H7 (cell line): ENCODE results near the gene NFATC2. TPM values are rescaled to one million over a fixed set of nuclear protein-coding genes. Genes with fewer than 3 reads are reported as not detected.
A peak's percentile ranks its signal among the peaks of the same experiment; 100 is the strongest.

Experiments
- DNase-seq: peaks from one replicate; pipeline ENCODE4 v3.0.0; 2012
- H3K27me3 ChIP-seq: 2 replicates; pipeline ENCODE4 v1.6.0; 2011; ENCODE audit warnings: mild to moderate bottlenecking, low read length; ENCODE audit not compliant: control insufficient read depth, insufficient read depth
- H3K36me3 ChIP-seq: replicated peaks from 2 replicates; pipeline ENCODE4 v1.5.1; 2011; ENCODE audit warnings: low read length; ENCODE audit not compliant: control insufficient read depth, insufficient read depth
- H3K4me3 ChIP-seq: 2 replicates; pipeline ENCODE4 v1.5.1; 2011; ENCODE audit warnings: low read depth, mild to moderate bottlenecking, control low read depth, low read length, moderate library complexity; ENCODE audit not compliant: insufficient read depth
- total RNA-seq: library from RNA; depleted of rRNA; stranded (reverse); fragments of >200 nt; shearing (Covaris generic); gene quantifications from 2 replicates; pipeline ENCODE4 v1.2.3, GENCODE V29; 2014

The NFATC2 gene
- total RNA-seq, 1 experiment from 2014 or later = 0.28 TPM

DNA sequence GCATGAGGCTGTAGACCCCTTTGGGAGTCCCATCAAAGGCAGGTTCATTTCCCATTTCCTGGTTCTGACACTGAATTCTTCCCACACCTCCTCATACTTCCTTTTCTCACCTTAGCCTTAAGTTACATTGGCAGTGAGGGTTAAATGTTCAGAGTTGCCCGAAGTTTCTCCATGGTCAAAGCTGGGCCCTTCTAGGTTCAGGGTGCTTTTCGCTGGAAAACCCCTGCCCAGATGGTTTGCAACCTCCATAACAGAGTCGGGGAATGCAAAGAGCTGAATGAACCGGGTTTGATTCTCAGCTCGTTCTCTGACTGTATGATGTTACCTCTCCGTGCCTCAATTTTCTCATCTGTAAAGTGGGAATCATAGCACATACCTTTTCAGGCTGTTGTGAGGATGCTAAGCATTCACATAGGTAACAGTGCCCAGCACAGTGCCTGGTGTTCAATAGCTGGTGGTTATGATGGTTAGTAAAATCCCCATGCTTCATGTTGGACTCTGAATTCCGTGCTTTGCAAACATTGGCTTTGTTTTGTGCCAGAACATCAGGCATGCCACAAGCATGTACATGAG, 149.8 kb downstream of the NFATC2 start:
- Histone ChIP-seq H3K36me3 (no peaks in the 10 kb centered on the region), H3K27me3 (no peaks in the 10 kb centered on the region), H3K4me3 (no peak overlapping the region)
- no peak for DNase-seq

DNA sequence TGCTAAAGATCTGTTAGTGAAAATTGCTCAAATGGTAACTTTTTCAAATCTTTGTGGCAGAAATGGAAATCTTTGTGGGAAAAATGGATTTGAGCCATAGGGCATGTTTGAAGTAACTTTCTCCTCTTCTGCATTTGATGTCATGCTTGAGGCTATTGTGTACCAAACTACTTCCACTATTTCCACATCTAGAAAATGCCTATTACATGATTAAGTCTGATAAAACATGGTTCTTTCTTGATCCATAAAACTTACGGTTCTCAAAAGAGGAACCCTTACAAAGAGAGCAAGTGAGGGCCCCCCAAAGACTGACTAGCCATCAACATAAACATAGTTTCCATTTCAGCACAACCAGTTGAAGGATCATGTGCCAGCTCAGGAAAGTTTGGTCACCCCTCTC, 150.6 kb downstream of the NFATC2 start:
- Histone ChIP-seq H3K27me3 (no peaks in the 10 kb centered on the region), H3K4me3 (no peak overlapping the region), H3K36me3 (no peaks in the 10 kb centered on the region)
- DNase-seq = no peak

DNA sequence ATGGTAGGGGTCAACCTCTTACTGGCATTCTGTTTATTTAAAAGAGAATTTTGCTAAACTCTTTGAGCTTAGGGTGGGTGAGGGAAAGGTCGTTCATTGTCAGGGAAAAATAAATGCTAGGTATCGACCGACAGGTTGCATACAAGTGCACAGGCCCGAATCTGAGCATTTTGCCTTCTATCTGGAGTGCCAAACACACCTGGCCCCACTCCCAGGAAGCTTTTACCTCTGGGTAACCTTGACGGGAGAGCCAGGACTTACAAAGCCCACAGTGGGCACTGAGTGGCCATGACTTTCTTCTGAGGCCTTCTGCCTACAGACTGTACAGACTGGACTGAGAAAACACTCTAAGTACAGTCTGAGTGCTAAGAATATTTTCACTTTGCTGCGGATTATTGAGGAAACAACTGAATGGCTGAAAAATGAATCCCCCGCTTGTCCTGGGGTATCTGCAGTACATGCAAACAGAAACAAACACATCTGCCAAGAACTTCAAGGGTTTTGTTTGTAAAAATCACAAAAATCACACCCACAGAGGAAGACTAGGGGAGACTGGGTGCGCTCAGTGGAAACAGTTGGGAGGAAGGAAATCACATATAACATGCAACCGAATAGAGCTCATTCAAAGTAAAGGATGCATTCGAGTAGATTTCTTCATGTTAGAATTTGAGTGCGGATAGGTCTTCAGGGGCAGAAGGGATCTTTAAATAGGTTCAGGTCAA, 152.8 kb downstream of the NFATC2 start:
- DNase-seq = no peak
- Histone ChIP-seq H3K4me3 (no peak overlapping the region), H3K36me3 (no peaks in the 10 kb centered on the region), H3K27me3 (no peaks in the 10 kb centered on the region)

DNA sequence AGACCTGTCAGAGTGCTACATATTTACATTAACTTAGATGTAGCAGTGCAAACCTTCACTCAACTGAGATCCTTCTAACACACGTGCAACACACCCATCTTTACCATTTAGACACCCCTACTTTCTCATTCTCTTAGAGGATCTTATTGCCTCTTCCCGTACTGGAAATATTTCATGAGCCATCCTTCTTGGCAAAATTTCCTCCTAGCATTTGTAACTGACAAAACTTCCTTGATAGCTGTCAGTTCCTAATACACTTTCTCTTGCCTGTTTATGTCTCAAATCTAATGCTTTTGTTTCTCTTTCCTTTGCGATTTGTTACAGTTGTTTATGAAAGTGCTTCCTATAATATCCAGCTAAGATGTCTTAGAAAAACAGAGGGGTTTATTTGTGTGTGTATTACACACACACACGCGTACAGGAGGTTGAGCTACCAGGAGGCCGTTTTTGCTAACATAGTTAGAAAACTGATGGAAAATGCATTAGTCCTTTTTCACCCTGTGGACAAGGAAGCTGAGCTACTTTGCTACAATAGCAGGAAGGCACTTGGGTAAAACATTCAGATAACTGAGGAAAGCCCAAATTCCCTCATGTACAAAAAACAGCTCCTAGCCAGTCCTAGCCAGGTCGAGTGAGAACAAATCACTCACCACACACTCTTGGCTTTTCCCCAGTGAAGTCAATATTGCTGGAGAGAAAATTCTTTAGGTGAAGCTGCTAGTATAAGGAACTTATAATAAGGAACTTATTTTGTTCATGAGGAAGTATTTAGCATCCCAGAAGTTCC, 153.6 kb downstream of the NFATC2 start:
- Histone ChIP-seq H3K27me3 (no peaks in the 10 kb centered on the region), H3K4me3 (no peak overlapping the region), H3K36me3 (no peaks in the 10 kb centered on the region)
- DNase-seq = no peak

DNA sequence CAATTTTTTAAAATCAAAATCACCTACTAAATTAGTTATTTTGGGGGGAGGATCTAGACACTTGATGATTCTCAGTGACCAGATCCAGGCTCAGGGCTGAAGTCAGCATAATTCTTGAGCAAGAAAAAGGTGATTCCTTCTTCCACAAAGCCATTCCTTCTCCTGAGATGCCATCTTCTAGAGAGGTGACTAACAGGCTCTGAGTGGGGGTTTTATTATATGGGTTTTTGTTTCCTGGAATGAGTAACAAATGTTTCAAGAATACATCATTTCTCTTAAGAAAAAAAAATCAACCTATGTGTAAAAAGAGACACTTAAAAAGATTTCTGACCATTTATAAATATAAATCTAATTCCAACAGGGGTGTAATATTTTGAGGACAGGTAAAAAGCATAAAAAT, 154.3 kb downstream of the NFATC2 start:
- Histone ChIP-seq H3K36me3 (no peaks in the 10 kb centered on the region), H3K4me3 (no peak overlapping the region), H3K27me3 (no peaks in the 10 kb centered on the region)
- DNase-seq = no peak

DNA sequence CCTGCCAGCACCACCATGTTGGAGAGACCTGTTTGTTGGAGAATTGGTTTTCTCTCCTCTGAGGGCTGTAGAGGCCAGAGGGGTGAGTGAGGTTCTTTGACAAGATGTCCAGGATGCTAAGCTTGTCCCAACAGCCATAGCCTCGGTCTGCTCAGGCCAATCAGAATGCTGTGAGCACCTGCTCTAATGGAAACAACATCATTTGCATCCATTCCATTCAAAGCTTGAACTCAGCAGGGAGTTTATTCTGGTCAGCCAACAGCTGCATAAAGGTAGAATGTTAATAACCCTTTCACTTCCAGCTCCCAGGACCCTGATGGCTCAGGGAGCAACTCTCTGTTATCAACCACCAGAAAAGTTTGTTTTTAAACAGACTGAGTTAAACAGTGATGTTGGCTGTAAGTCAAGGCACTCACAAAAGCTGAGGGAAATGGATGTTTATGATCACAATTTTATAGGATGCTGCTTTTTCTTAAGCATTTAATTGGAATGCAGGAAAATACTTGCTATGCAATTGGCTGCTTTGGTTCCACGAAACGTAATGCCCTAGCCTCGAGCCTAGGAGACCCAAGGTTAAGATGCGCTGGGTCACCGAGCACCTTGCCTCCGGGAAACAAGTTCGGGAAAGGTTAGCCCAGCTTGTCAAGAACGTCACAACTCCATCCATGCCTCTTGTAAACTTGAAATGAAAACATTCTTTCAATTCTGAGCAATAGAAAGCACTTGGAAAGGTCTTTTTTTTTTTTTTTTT, 155.2 kb downstream of the NFATC2 start:
- DNase-seq = peak; percentile 71

DNA sequence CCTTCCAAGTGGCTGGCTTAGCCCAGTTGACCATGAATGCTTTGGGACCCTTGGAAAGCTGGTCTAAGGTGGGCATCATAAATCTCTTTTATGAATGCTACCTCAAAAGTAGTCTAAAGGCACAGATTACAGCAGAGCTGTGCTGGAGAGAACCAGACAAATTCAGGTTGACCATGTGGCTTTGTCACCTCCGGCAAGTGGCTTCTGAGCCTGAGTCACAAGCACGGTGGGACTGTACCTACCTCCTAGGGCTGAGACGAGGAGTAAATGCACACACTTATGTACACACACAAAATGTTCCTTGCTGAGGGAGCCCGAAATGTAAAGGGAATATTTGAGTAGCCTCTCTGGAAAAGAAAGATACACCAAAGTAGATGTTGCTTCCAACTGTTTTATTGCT, 155.9 kb downstream of the NFATC2 start:
- Histone ChIP-seq H3K36me3 (no peaks in the 10 kb centered on the region), H3K4me3 (no peak overlapping the region), H3K27me3 (no peaks in the 10 kb centered on the region)
- no peak for DNase-seq

More for the DNA sequence above, 155.2 kb downstream of the NFATC2 start:
- no peaks in the 10 kb centered on the region for H3K27me3 ChIP-seq
- no peak overlapping the region for H3K4me3 ChIP-seq
- H3K36me3 ChIP-seq = no peaks in the 10 kb centered on the region

DNA sequence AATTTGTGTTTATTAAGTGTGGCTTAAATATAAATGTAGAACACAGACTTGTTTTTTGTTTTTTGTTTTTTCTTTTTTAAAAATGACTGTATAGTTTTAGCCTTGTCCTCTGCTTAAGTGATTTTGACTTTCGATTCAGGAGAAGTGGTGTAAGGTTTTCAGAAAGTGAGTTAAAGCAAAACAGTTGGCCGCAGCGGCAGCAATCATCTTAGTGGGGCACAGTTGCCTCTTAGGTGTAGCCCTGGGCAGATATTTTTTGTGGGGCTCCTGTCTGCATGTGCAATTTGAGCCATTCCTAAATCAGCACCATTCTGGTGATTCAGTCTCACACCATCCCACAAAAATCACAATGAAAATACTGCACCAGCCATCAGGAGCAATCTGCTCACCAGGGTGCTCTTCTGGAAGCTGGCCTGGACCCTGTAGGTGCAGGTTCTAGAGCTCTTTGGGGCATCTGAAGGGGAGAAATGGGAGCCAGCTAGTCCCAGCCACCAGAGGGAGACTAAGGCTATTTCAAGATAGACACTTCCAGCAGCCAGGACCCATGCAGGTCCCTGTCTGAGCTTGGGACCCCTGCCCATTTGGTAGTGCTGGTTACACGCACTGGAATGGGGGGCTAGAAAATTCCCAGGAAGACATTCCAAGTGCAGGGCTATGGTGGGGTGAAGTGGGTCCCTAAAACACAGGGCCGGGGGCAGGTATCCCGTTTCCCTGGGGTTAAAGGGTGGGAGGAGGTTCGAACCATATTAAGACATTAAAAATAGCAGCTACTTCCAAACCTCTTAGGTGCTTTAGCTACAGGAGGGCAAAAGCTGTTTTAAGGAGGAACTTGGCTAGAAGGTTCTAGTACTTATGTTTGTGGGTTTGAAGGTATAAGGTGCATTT, 156.6 kb downstream of the NFATC2 start:
- Histone ChIP-seq H3K27me3 (no peaks in the 10 kb centered on the region), H3K4me3 (no peak overlapping the region), H3K36me3 (no peaks in the 10 kb centered on the region)
- peak; percentile 77 for DNase-seq

DNA sequence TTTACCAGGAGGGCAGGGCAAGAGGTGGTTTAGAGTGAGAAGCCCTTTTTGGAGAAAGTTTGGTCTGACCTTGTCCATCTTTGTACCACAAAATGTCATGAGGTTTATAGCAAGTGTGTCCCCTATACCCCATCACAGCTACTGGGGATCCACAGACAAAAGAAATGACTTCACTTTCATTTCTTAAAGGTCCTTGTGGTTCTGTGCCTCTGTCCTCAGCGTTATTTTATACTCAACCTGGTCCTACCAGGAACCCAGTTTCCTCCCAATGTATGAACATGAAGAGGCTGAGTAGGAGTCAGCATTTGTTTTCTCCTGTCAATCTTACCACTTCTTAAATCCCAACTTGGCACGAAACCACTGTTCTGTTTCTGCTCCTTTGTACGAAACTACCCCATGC, 157.6 kb downstream of the NFATC2 start:
- no peaks in the 10 kb centered on the region for H3K27me3 ChIP-seq
- no peaks in the 10 kb centered on the region for H3K36me3 ChIP-seq
- no peak overlapping the region for H3K4me3 ChIP-seq
- DNase-seq = no peak

DNA sequence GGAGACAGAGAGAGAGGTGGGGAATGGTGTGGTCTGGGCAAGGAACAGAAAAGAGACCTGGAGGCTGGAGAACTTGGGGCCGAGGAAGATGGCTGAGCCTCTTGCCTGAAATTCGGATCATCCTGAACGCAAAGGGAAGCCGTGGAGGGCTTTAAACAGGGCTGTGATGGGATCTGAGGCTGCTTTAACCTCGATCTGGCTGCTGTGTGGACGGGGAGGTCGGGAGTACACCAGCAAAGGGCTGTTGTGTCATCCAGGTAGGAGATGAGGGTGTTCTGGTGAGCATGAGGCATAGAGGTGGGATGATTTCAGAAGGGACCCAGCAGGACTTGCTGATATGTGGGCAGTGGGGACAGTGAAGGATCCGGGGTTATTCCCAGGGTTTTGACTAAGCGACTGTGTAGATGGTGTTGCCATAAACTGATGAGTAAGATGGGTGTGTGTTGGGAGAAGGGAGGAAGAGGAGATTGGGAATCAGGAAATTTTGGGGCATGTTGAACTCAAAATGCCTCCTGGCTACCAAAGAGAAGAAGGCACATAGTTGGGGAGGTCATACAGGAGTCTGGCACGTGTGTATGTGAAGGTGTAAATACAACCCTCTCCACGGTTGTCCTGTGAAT, 158.5 kb downstream of the NFATC2 start:
- Histone ChIP-seq H3K4me3 (no peak overlapping the region), H3K27me3 (no peaks in the 10 kb centered on the region), H3K36me3 (no peaks in the 10 kb centered on the region)
- no peak for DNase-seq

DNA sequence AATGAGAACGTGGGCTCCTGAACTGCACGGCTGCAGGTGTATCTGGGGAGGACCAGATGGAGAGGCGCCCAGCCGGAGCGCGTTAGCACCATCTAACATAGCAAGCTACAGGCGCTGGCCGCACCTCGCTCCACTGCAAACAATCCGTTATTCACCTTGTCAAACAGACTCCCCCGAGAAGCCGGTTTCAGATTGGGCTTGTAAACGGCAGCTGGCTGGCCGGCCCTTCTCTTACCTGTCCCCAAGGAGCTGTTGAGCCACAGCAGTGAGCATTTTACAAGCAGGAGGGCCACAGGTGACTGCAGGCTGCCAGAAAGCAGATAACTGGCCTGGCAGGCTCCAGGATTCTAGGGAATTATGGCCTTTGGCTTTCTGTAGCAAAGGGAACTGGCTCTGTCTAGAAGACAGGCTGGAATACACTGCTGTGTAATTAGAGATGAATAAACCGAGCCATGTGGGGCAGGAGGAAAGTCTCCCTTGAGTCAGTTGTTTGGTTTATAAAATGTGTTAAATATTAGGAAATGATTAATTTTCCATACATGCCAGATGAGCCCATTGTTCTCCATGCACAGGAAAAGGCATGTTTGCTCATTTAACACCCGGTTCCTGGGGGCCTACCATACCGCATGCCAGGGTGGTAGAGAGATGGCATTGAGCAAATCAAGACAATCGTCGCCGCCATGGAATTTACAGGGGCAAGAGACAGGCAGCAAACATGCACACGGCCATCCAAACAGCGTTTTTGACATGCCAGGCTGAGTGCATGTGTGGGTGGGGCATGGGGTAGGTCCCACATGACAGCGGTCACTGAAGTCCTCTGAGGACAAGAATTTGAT, 159.3 kb downstream of the NFATC2 start:
- DNase-seq = no peak
- no peak overlapping the region for H3K4me3 ChIP-seq
- no peaks in the 10 kb centered on the region for H3K27me3 ChIP-seq
- no peaks in the 10 kb centered on the region for H3K36me3 ChIP-seq

DNA sequence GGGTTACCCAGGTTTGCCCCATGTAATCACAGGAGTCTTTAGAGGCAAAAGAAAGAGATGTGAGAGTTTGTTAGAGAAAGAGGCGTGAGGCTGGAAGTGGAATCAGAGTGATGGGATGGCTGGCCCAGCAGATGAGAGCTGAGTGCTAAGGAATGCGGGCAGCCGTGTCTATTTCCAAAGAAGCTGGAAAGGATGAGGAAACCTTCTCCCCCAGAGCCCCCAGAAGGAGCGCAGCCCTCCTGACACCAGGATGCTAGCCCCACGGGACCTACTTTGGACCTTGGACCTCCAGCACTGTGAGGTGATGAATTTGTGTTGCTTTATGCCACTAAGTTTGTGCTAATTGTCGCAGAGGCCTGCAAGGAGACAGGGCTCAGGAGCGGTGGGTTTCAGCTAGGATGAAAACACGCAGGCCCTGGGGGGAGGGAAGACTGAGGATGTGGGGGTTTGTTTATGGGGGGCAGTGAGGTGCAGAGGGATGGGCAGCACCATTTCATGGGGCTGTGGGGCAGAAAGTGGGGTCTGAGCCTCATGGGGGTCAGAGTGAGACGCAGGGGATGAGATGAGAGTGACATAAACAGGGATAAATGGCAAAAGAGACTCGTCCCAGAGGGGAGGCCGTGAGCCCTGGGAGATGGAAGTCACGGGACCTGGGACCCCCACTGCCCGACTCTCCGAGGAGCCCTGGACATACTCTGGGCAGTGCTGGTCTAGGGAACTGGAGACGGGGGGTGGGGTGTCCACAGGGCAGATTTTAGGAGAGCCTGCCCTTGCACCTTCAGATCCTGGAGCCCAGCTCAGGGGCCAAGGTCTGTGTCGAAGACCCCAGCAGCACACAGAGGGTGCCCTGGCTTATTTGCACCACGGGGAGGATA, 160.2 kb downstream of the NFATC2 start:
- no peaks in the 10 kb centered on the region for H3K36me3 ChIP-seq
- DNase-seq = no peak
- no peaks in the 10 kb centered on the region for H3K27me3 ChIP-seq
- H3K4me3 ChIP-seq = no peak overlapping the region
